Sigmoid colon (tissue), 4 donors: Measurements from ENCODE around the gene SH3GLB2.

Experiments
- CTCF ChIP-seq, 4 experiments: fragments of 450-650 bp in 3 of 4; fragments of 200-600 bp in 1 of 4; IDR thresholded peaks; one replicate each; pipeline ENCODE4 v1.5.1; 2016 to 2019; ENCODE audit warnings: antibody characterized with exemption in 4 of 4, mild to moderate bottlenecking in 3 of 4, moderate library complexity in 2 of 4
- EP300 ChIP-seq, 4 donors: sonication (generic); formaldehyde crosslinking; IDR thresholded peaks; one replicate each; pipeline ENCODE4 v1.6.1; 2017; ENCODE audit warnings: antibody characterized with exemption in 4 of 4
- POLR2A ChIP-seq, 2 donors: fragments of 450-650 bp; IDR thresholded peaks; one replicate each; pipeline ENCODE4 v1.6.1; 2016; ENCODE audit warnings: antibody characterized with exemption in 2 of 2, mild to moderate bottlenecking in 2 of 2, moderate library complexity in 2 of 2

DNA sequence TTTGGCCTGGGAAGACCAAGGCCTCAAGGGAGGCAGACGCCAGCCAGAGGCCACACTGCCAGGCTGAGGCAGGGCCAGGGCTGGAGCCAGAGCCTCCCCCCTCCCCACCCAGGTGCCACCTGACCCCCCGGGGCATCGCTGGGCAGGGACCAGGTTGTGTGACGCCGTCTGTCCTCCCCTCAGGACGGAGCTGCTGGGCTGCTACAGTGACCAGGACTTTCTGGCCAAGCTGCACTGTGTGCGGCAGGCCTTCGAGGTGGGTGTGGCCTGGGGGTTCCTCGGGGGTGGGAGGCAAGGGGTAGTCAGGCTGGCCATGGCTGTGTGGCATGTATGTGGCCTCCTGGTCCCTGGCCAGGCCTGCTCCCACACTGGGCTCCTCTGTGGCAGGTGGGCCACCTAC, 34.9 kb upstream of the SH3GLB2 start:
- no peak for TF ChIP-seq POLR2A (IDR thresholded peaks at IDR 0.05)
- TF ChIP-seq CTCF (IDR thresholded peaks at IDR 0.05): no peak
- no peak for TF ChIP-seq EP300 (IDR thresholded peaks at IDR 0.05)
